H1 (cell line): ENCODE data around the gene SYNGR3. TPM values are rescaled to one million over a fixed set of nuclear protein-coding genes. Genes with fewer than 3 reads are reported as not detected.

ENCODE experiments used
- CHD7 ChIP-seq: fragments of 300-600 bp; sonication (generic); IDR thresholded peaks from 2 replicates; pipeline ENCODE4 v1.7.1; 2012; ENCODE audit warnings: low read length, moderate library complexity, mild to moderate bottlenecking, inconsistent platforms; ENCODE audit not compliant: insufficient replicate concordance
- EZH2 ChIP-seq: fragments of 200-600 bp; sonication (generic); IDR thresholded peaks from 2 replicates; pipeline ENCODE4 v1.7.1; 2012; ENCODE audit warnings: low read depth, mild to moderate bottlenecking, moderate library complexity, low read length, inconsistent platforms; ENCODE audit not compliant: severe bottlenecking
- GABPA ChIP-seq: IDR thresholded peaks from 2 replicates; pipeline ENCODE4 v1.6.1; 2011; ENCODE audit warnings: mild to moderate bottlenecking, low read length, moderate library complexity, borderline replicate concordance; ENCODE audit not compliant: insufficient read depth
- POLR2A ChIP-seq, 2 experiments: IDR thresholded peaks; 1 replicate in 1 of 2; 2 replicates in 1 of 2; pipeline ENCODE4 v1.6.1; 2011; ENCODE audit warnings: low read depth in 2 of 2, low read length in 2 of 2, mild to moderate bottlenecking in 2 of 2; ENCODE audit errors: control extremely low read depth in 1 of 2
- RXRA ChIP-seq: IDR thresholded peaks from 2 replicates; pipeline ENCODE4 v1.6.1; 2011; ENCODE audit warnings: low read depth, mild to moderate bottlenecking, low read length, moderate library complexity; ENCODE audit not compliant: insufficient read depth
- SAP30 ChIP-seq: fragments of 300-600 bp; sonication (generic); IDR thresholded peaks from 2 replicates; pipeline ENCODE4 v1.7.1; 2012; ENCODE audit warnings: low read length, moderate library complexity, mild to moderate bottlenecking, inconsistent platforms; ENCODE audit not compliant: insufficient read depth, insufficient replicate concordance
- SIRT6 ChIP-seq: IDR thresholded peaks from one replicate; pipeline ENCODE4 v1.7.1; 2012; ENCODE audit warnings: low read length, inconsistent platforms
- SIX5 ChIP-seq: IDR thresholded peaks from 2 replicates; pipeline ENCODE4 v1.6.1; 2011; ENCODE audit warnings: mild to moderate bottlenecking, low read depth, low read length
- SRF ChIP-seq: IDR thresholded peaks from 2 replicates; pipeline ENCODE4 v1.6.1; 2011; ENCODE audit warnings: mild to moderate bottlenecking, low read depth, low read length, moderate library complexity
- TBP ChIP-seq: IDR thresholded peaks from 2 replicates; pipeline ENCODE4 v1.6.1; 2011; ENCODE audit warnings: low read depth, low read length, improper control_type of control experiment
- TCF12 ChIP-seq: IDR thresholded peaks from 2 replicates; pipeline ENCODE4 v1.6.1; 2011; ENCODE audit warnings: low read depth, mild to moderate bottlenecking, low read length
- polyA plus RNA-seq, 7 experiments: library from polyadenylated mRNA; depleted of rRNA in 3 of 7; stranded (reverse) in 5 of 7; unstranded in 2 of 7; fragments of >200 nt in 5 of 7; fragments of 200-250 nt in 2 of 7; gene quantifications; 1 replicate in 5 of 7; 2 replicates in 1 of 7; 4 replicates in 1 of 7; pipeline versions ENCODE4 v1.2.1 to v1.2.3, GENCODE V29; 2011 to 2013; ENCODE audit warnings: missing spikeins in 2 of 7, mixed read lengths in 2 of 7
- total RNA-seq: library from RNA; stranded (reverse); fragmentation: NEBNext Ultra II Directional; extraction: Animal tissue kit (Norgen Biotek cat#: 25700); gene quantifications from 2 replicates; pipeline ENCODE4 v1.2.1, GENCODE V29; 2021

Gene SYNGR3
- total and polyA plus RNA-seq, 2 of the 8 experiments (the other 6 are each of a cell fraction or from before 2014, with no cell fraction given), result 36.2 to 49.9 TPM

- TF ChIP-seq CHD7, result no peak
- peak in 1 of 2 experiments; percentile 54; a peak in 1 of 3 replicates for TF ChIP-seq POLR2A (IDR thresholded peaks at IDR 0.05; ENCODE audit: control extremely low read depth in 1 of 2, low read depth in 2 of 2, low read length in 2 of 2)
- 0 out of 2 replicates have a peak, but pooled peaks have one; percentile 57 for TF ChIP-seq TCF12
- peak; percentile 74; the same call in 1 of the 2 replicates for TF ChIP-seq SIX5
- TF ChIP-seq SRF, result peak; percentile 98
- TF ChIP-seq SIRT6, result no peak
- TF ChIP-seq SAP30, result no peak
- peak; percentile 77 for TF ChIP-seq TBP
- no peak for TF ChIP-seq EZH2
- TF ChIP-seq GABPA, result peak; percentile 92
- no peak for TF ChIP-seq RXRA
Observed at GRCh38 chr16:1971796-1972489, 17.8 kb upstream of the SYNGR3 start, which contains the start of gene TBL3 (continued).
